Ascending aorta (tissue), 2 donors: Measurements from ENCODE around the gene TNIP2. TPM values are rescaled to one million over a fixed set of nuclear protein-coding genes. Genes with fewer than 3 reads are reported as not detected.

Experiments
- DNase-seq, 2 donors: peaks; one replicate each; pipeline ENCODE4 v3.0.0-alpha.2; 2019; ENCODE audit warnings: low spot score in 2 of 2
- H3K27ac ChIP-seq, 2 donors: fragments of 200-600 bp; sonication (generic); one replicate each; pipeline ENCODE4 v1.5.1; 2016 to 2017; ENCODE audit warnings: mild to moderate bottlenecking in 1 of 2
- H3K27me3 ChIP-seq: fragments of 200-600 bp; sonication (generic); one replicate; pipeline ENCODE4 v1.5.1; 2017
- H3K36me3 ChIP-seq, 2 donors: fragments of 200-600 bp; sonication (generic); one replicate each; pipeline ENCODE4 v1.5.1; 2016
- H3K4me1 ChIP-seq, 2 donors: fragments of 200-600 bp; sonication (generic); one replicate each; pipeline ENCODE4 v1.5.1; 2016 to 2017; ENCODE audit warnings: mild to moderate bottlenecking in 1 of 2
- H3K4me3 ChIP-seq, 2 donors: fragments of 200-600 bp; sonication (generic); one replicate each; pipeline ENCODE4 v1.5.1; 2016 to 2017; ENCODE audit warnings: mild to moderate bottlenecking in 1 of 2
- H3K9me3 ChIP-seq, 2 donors: fragments of 200-600 bp; sonication (generic); one replicate each; pipeline ENCODE4 v1.5.1; 2016
- intact Hi-C: fragments of 100-400 bp; cut with DNase I; formaldehyde crosslinking; loops from one replicate; pipeline ENCODE4 v1.15.1; 2023
- total RNA-seq: library from RNA; depleted of rRNA; stranded (reverse); fragments of >200 nt; gene quantifications from one replicate; pipeline ENCODE4 v1.1.0, GENCODE V29; 2016
- TF ChIP-seq, protein P1 (sequence below), 3 experiments: fragments of 200-600 bp in 2 of 3; fragments of 450-650 bp in 1 of 3; sonication (generic) in 2 of 3; IDR thresholded peaks; one replicate each; pipeline ENCODE4 v1.5.1; 2016 to 2019; ENCODE audit warnings: antibody characterized with exemption in 3 of 3, mild to moderate bottlenecking in 1 of 3, moderate library complexity in 1 of 3

Gene TNIP2
- total RNA-seq, 1 donor from 2014 or later, result 65.6 TPM

DNA sequence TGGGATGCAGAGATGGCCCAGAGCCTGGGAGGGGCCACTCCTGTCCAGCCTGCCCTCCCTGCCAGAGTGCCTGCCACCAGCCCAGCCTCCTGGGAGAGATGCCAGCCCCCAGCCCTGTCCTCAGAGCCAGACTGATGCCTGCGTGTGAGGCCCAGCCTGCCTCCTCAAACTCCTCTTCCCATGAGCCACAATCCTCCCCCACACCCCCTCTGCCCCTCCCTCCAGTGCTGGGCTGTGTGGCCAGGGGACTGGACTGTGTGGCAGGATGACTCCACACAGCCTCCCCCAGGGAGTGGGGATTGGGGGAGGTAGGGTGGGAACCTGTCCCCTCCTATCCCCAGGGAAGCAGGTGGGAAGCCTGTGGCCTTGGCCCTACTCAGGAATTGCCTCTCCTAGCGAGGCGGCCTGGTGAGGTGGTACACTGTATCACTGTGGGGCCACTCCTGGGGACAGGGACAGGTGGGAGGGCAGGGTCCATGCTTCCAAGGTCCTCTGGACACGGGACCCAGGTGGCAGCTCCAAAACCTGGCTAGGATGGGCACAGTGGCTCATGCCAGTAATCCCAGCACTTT is 32.5 kb upstream of the TNIP2 start:
- peak in 1 of 2 donors; percentile 75 for DNase-seq
- no peak overlapping the region for H3K4me3 ChIP-seq
- no peaks in the 10 kb centered on the region for H3K9me3 ChIP-seq
- H3K4me1 ChIP-seq, result peaks cover 12 to 19% of the 10 kb centered on the region in 2 donors
- peak overlapping the region; percentile 10 to 65 for H3K27ac ChIP-seq
- no peaks in the 10 kb centered on the region for H3K36me3 ChIP-seq
- no peaks in the 10 kb centered on the region for H3K27me3 ChIP-seq
- TF ChIP-seq, protein P1, sequence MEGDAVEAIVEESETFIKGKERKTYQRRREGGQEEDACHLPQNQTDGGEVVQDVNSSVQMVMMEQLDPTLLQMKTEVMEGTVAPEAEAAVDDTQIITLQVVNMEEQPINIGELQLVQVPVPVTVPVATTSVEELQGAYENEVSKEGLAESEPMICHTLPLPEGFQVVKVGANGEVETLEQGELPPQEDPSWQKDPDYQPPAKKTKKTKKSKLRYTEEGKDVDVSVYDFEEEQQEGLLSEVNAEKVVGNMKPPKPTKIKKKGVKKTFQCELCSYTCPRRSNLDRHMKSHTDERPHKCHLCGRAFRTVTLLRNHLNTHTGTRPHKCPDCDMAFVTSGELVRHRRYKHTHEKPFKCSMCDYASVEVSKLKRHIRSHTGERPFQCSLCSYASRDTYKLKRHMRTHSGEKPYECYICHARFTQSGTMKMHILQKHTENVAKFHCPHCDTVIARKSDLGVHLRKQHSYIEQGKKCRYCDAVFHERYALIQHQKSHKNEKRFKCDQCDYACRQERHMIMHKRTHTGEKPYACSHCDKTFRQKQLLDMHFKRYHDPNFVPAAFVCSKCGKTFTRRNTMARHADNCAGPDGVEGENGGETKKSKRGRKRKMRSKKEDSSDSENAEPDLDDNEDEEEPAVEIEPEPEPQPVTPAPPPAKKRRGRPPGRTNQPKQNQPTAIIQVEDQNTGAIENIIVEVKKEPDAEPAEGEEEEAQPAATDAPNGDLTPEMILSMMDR (IDR thresholded peaks at IDR 0.05), result no peak
- intact Hi-C loops, result no loop called here

DNA sequence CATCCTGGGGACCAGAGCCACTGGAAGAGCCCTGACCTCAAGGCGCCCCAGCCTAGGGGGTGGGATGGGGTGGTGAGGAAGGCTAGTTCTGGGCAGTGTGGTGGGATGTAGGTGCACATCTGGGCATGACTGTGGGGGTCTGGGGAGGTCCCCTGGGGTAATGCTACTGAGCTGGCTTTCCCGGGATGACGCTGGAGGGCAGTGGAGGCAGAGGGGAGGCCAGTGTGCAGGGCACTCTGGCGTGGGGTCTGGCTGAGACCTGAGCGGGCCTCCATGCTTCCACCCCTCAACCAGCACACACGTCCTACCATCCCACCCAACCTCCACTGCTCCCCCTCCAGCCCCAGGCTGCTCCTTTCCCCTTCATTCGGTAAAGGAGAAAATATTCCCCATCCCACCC is 32.0 kb upstream of the TNIP2 start:
- no peaks in the 10 kb centered on the region for H3K36me3 ChIP-seq
- TF ChIP-seq, protein P1 (IDR thresholded peaks at IDR 0.05), result no peak
- H3K9me3 ChIP-seq, result no peaks in the 10 kb centered on the region
- peaks cover 8 to 15% of the 10 kb centered on the region in 2 donors for H3K4me1 ChIP-seq
- H3K27me3 ChIP-seq, result no peaks in the 10 kb centered on the region
- H3K4me3 ChIP-seq, result no peak overlapping the region
- intact Hi-C loops, result no loop called here
- H3K27ac ChIP-seq, result peak overlapping the region; percentile 46 to 65
- DNase-seq, result no peak

DNA sequence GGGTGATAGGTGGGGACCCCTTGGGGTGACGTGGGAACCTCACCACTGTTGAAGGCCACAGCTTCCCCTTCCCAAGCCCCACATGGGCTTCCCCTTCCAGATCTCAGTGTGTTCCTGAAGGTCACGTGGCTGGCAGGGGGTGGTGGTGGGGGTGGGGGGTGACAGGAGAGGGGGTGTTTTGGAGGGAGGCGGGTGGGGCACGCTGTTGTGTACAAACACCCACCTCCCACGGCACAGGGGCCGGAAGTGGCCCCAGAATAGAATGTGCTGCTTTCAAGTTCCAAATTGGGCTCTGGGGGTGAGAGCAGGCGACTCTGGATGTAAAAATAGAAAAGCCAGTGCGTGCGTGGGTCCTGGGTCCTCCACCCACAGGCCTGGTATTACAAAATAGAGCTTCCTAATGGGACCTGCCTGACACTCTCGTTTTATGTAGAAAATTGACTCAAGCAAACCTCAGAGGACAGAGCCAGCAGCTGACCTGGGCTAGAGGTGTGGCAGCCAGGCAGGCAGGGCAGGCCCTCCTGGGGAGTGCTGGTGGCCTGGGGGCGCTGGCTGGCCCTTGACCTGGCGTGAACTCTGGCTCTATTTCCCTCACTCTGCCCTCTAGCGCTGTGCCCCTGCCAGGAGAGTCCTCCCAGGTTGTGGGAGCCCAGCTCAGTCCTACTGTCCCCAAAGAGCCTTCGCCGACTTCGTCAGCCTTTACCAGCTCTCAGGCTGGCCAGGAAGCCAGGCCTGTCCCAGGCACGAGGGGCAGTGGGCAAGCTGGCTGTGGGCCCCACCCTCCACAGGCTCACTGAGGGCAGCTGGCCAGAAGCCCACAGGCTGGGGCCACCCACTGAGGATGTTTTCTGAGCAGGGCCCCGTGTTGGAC is 31.3 kb upstream of the TNIP2 start:
- intact Hi-C loops, result no loop called here
- Histone ChIP-seq H3K36me3 (no peaks in the 10 kb centered on the region), H3K27ac (peak overlapping the region; percentile 46 to 65), H3K27me3 (no peaks in the 10 kb centered on the region), H3K4me1 (peaks cover 8 to 15% of the 10 kb centered on the region in 2 donors), H3K9me3 (no peaks in the 10 kb centered on the region), H3K4me3 (no peak overlapping the region)
- no peak for DNase-seq
- TF ChIP-seq, protein P1 (IDR thresholded peaks at IDR 0.05), result no peak

DNA sequence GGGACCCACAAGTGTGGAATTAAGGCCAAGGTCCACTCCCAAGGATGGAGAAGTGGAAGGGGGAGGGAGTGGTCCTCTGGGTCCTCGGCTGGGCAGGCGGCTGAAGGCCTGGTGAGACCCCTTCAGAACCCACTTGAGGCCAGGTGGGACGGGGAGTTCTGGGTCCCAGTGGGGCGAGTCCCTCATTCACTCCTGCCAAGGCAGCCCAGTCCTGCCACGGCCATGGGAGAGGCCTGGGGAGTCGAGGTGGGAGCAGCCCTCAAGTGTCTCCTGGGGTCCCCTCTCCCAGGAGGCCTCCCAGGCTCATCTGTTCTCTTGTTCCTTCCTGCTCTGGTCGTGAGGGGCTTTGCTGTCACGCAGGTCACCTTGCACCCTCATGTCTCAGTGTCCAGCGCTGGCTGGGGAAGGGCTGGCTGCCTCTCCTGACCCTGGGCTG is 30.7 kb upstream of the TNIP2 start:
- TF ChIP-seq, protein P1 (IDR thresholded peaks at IDR 0.05), result no peak
- intact Hi-C loops, result no loop called here
- Histone ChIP-seq H3K27ac (peak overlapping the region; percentile 33 to 46), H3K27me3 (no peaks in the 10 kb centered on the region), H3K4me1 (peaks cover 8 to 15% of the 10 kb centered on the region in 2 donors), H3K9me3 (no peaks in the 10 kb centered on the region), H3K36me3 (no peaks in the 10 kb centered on the region), H3K4me3 (no peak overlapping the region)
- DNase-seq, result no peak

DNA sequence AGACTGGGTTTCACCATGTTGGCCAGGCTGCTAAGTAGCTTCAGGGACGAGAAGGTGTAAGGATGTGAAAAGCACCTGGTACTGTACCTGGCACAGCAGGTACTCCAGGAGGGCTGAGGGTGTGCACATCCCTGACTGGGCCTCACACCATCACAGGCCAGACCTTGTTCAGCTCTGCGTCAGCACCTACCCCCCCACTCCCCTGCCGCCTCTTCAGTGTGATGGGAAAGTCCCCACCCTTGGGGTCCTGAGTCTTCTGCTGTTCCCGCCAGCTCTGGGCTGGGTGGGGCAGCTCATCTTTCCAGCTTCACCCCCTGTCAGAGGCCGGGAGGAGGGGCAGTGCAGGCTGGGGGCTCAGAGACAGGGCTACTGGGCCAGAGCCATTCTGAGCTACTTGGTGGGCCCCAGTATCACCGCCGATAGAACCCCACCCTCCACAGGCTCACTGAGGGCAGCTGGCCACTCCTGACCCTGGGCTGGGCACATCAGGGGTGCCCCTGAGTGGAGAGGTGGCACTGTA is 30.1 kb upstream of the TNIP2 start:
- Histone ChIP-seq H3K9me3 (no peaks in the 10 kb centered on the region), H3K4me3 (no peak overlapping the region), H3K27me3 (no peaks in the 10 kb centered on the region), H3K4me1 (peaks cover 8 to 15% of the 10 kb centered on the region in 2 donors), H3K36me3 (no peaks in the 10 kb centered on the region), H3K27ac (peak overlapping the region in 1 of 2 donors; percentile 33)
- DNase-seq, result no peak
- TF ChIP-seq, protein P1 (IDR thresholded peaks at IDR 0.05), result no peak
- intact Hi-C loops, result no loop called here
